Caco-2 (cell line): ENCODE results near the gene AOC2. TPM values are rescaled to one million over a fixed set of nuclear protein-coding genes. Genes with fewer than 3 reads are reported as not detected.

Experiments used
- BruUV-seq: library from RNA; stranded (reverse); fragments of 400-500 nt; replicated peaks from 2 replicates; lab custom pipeline; 2021; lab: Mats Ljungman, UMichigan
- CTCF ChIA-PET: fragments of 300-600 bp; sonication (Branson Sonifier 250); formaldehyde crosslinking; loops from one replicate; lab custom pipeline; 2022; ENCODE audit warnings: antibody characterized with exemption; lab: Charles Lee
- POLR2A ChIA-PET: fragments of 300-600 bp; sonication (Branson Sonifier 250); formaldehyde crosslinking; loops from one replicate; lab custom pipeline; 2022; ENCODE audit warnings: antibody characterized with exemption; lab: Charles Lee
- DNase-seq, 2 experiments: peaks; one replicate each; pipeline versions ENCODE4 v3.0.0 to v3.0.0-alpha.2; 2020 to 2022
- H3K27me3 ChIP-seq: replicated peaks from 2 replicates; pipeline ENCODE4 v1.6.0; 2011; ENCODE audit warnings: low read length; ENCODE audit not compliant: control insufficient read depth, insufficient read depth
- H3K36me3 ChIP-seq: 2 replicates; pipeline ENCODE4 v1.5.1; 2011; ENCODE audit warnings: low read length; ENCODE audit not compliant: control insufficient read depth, insufficient read depth
- H3K4me1 ChIP-seq: fragments of 250-450 bp; sonication (Bioruptor Pico); 2 replicates; pipeline ENCODE4 v1.5.1; 2020; ENCODE audit warnings: mild to moderate bottlenecking
- H3K4me3 ChIP-seq: 2 replicates; pipeline ENCODE4 v1.5.1; 2011; ENCODE audit warnings: low read depth, mild to moderate bottlenecking, control low read depth, low read length
- H3K9me3 ChIP-seq: fragments of 250-450 bp; sonication (Bioruptor Pico); 2 replicates; pipeline ENCODE4 v1.5.1; 2020; ENCODE audit warnings: mild to moderate bottlenecking, moderate library complexity
- H3K27ac Mint-ChIP-seq: one replicate; pipeline ENCODE4 v1.8.0; 2022; ENCODE audit warnings: mixed read lengths; ENCODE audit not compliant: unreplicated experiment
- H3K27me3 Mint-ChIP-seq: one replicate; pipeline ENCODE4 v1.8.0; 2022; ENCODE audit warnings: mixed read lengths; ENCODE audit not compliant: insufficient read depth, unreplicated experiment
- H3K36me3 Mint-ChIP-seq: one replicate; pipeline ENCODE4 v1.8.0; 2022; ENCODE audit warnings: mild to moderate bottlenecking, mixed read lengths; ENCODE audit not compliant: insufficient read depth, unreplicated experiment
- H3K4me1 Mint-ChIP-seq: one replicate; pipeline ENCODE4 v1.8.0; 2022; ENCODE audit warnings: low read depth, mixed read lengths; ENCODE audit not compliant: unreplicated experiment
- H3K4me3 Mint-ChIP-seq: one replicate; pipeline ENCODE4 v1.8.0; 2022; ENCODE audit warnings: mild to moderate bottlenecking, moderate library complexity, mixed read lengths; ENCODE audit not compliant: unreplicated experiment
- H3K9me3 Mint-ChIP-seq: one replicate; pipeline ENCODE4 v1.8.0; 2022; ENCODE audit warnings: mixed read lengths; ENCODE audit not compliant: unreplicated experiment
- intact Hi-C: fragments of 100-400 bp; cut with micrococcal nuclease; formaldehyde crosslinking; loops from one replicate; pipeline ENCODE4 v1.10.0; 2022; ENCODE audit not compliant: unreplicated experiment
- total RNA-seq: library from RNA; stranded (reverse); gene quantifications from 2 replicates; pipeline ENCODE4 v1.2.3, GENCODE V29; 2022
- TF ChIP-seq, protein P1 (sequence below), 2 experiments: fragments of 200-600 bp in 1 of 2; IDR thresholded peaks; 1 replicate in 1 of 2; 2 replicates in 1 of 2; pipeline versions ENCODE4 v1.5.1 to v1.8.0; 2011 to 2022; ENCODE audit warnings: antibody characterized with exemption in 1 of 2, control low read depth in 1 of 2, inconsistent platforms in 1 of 2, low read depth in 1 of 2, low read length in 1 of 2, mild to moderate bottlenecking in 1 of 2, moderate library complexity in 1 of 2; ENCODE audit not compliant: insufficient read depth in 1 of 2, severe bottlenecking in 1 of 2, unreplicated experiment in 1 of 2

Gene AOC2
- total RNA-seq, 1 experiment from 2014 or later: 4.2 TPM

DNA sequence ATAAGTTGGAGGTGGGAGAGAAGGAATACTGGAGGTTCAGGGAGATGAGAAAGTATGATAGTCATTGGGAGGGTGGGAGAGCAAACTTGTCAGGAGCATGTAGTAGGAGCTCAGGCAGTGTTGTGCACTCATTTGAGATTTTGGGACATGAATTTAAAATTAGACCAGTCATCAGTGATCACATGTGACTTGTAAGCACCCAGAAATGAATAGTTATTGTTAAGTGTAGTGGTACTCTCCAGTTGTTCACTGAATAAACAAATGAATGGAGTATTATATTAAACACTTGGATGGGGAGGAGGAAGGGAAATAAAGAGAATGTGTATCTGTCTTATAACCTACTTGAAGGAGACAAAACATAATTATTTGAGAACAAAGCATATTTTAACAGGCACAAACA, 13.4 kb upstream of the AOC2 start:
- TF ChIP-seq, protein P1, sequence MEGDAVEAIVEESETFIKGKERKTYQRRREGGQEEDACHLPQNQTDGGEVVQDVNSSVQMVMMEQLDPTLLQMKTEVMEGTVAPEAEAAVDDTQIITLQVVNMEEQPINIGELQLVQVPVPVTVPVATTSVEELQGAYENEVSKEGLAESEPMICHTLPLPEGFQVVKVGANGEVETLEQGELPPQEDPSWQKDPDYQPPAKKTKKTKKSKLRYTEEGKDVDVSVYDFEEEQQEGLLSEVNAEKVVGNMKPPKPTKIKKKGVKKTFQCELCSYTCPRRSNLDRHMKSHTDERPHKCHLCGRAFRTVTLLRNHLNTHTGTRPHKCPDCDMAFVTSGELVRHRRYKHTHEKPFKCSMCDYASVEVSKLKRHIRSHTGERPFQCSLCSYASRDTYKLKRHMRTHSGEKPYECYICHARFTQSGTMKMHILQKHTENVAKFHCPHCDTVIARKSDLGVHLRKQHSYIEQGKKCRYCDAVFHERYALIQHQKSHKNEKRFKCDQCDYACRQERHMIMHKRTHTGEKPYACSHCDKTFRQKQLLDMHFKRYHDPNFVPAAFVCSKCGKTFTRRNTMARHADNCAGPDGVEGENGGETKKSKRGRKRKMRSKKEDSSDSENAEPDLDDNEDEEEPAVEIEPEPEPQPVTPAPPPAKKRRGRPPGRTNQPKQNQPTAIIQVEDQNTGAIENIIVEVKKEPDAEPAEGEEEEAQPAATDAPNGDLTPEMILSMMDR (IDR thresholded peaks at IDR 0.05; ENCODE audit: insufficient read depth in 1 of 2, low read depth in 1 of 2, low read length in 1 of 2, severe bottlenecking in 1 of 2, unreplicated experiment in 1 of 2): no peak
- no peak for DNase-seq
- CTCF ChIA-PET: no interaction called here
- no peak overlapping the region for H3K4me3 Mint-ChIP-seq
- intact Hi-C loops: no loop called here
- Histone ChIP-seq H3K9me3 (no peaks in the 10 kb centered on the region), H3K4me3 (no peak overlapping the region), H3K36me3 (no peaks in the 10 kb centered on the region; the same call in 1 of the 2 replicates), H3K27me3 (no peaks in the 10 kb centered on the region), H3K4me1 (0 out of 2 replicates have a peak, but pooled peaks cover 14% of the 10 kb centered on the region)
- POLR2A ChIA-PET: no interaction called here
- H3K4me1 Mint-ChIP-seq: no peaks in the 10 kb centered on the region
- no peak overlapping the region for H3K27ac Mint-ChIP-seq
- no TSS peak for BruUV-seq
- H3K36me3 Mint-ChIP-seq: peaks cover 29% of the 10 kb centered on the region
- H3K27me3 Mint-ChIP-seq: no peaks in the 10 kb centered on the region
- H3K9me3 Mint-ChIP-seq: no peaks in the 10 kb centered on the region

DNA sequence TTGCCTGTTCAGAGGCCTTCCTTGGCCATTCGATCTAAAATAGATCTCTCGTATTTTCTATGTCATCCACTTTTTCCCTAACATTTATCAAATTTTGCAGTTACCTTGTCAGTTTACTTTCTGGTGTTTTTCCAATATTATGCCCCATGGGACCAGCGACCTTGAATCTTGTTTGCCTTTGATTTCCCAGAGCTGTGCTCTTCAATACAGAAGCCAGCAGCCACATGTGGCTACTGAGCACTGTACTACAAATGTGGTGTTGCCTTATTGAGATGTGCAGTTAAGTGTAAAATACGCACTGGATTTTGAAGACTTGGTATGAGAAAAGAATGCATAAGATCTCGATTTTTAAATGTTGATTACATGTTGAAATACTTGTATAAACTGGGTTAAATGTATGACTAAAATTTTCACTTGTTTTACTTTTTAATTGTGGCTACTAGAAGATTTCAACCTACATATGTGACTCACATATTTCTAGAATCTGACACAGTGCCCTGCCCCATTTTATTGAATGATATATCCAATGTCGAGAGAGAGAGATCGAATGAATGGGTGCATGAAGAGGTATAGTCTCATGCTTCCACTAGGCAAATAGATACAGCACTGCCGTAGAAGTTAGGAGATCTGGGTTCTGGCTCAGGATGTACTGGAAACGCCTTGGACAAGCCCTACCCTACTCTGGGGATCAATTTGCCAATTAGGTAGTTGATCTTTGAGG, 12.0 kb upstream of the AOC2 start:
- TF ChIP-seq, protein P1 (IDR thresholded peaks at IDR 0.05; ENCODE audit: insufficient read depth in 1 of 2, low read depth in 1 of 2, low read length in 1 of 2, severe bottlenecking in 1 of 2, unreplicated experiment in 1 of 2): no peak
- no peaks in the 10 kb centered on the region for H3K9me3 ChIP-seq
- DNase-seq: no peak
- Mint-ChIP-seq H3K27me3 (no peaks in the 10 kb centered on the region), H3K27ac (peak overlapping the region; percentile 95), H3K4me1 (no peaks in the 10 kb centered on the region), H3K4me3 (peak overlapping the region; percentile 91), H3K9me3 (no peaks in the 10 kb centered on the region), H3K36me3 (peaks cover 43% of the 10 kb centered on the region)
- H3K27me3 ChIP-seq: no peaks in the 10 kb centered on the region
- intact Hi-C loops: no loop called here
- H3K4me3 ChIP-seq: peak overlapping the region; percentile 97
- ChIA-PET POLR2A (interaction anchor here (1.8 kb wide), 1 partner anchor 8 kb away, joined by 19 read pairs; the partner anchor contains the start of gene BECN1), CTCF (interaction anchor here (1.3 to 1.4 kb wide), 2 partner anchors 9 to 12 kb away, joined by 3 to 11 read pairs; partner anchors contain the start of gene BECN1)
- 0 out of 2 replicates have a peak, but pooled peaks cover 14% of the 10 kb centered on the region for H3K4me1 ChIP-seq
- no peaks in the 10 kb centered on the region; the same call in 1 of the 2 replicates for H3K36me3 ChIP-seq
- BruUV-seq: no TSS peak

DNA sequence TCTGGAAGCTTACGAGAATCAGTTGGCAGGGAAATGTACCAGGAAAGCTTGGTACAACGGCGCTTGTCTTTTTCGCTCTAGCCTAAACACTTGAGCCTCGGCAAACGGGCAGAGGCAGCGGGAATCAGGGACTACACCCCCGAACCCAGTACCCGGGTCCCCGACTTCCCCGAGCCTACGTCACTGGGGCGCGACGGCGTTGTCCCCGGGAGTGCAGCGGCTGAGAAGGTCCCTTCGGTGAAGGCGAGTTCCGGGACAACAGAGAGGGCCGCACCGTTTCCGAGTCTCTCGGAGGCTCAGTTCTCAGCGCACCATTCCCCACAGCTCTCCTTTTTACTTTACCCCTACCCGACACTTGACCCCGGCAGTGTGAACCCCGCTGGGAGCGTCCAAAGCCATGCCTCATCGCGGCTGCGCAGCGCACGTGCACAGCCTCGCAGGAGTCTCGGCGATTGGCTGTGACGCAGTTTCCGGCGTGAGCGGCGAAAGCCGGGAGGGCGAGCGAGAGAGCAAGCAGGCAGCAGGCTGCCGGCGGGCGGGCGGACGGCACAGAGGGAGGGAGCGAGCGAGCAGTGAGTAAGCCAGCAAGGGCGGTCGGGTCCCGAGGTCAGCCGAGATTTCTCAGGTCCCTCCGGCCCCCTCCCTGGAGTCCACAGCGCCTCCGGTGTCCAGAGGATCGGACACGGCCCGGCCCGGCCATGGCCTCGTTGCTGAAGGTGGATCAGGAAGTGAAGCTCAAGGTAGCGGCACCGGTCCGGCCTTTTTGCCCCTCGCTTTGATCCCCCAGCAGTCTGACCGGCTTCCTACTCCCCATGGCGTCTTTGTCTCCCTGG, 11.2 kb upstream of the AOC2 start, which contains the start of gene PSME3:
Gene PSME3 (plus strand): TSS at position 464 of the 833 bp plus-strand sequence. CDS start 235 bp downstream, at position 699.
- intact Hi-C loops: no loop called here
- Mint-ChIP-seq H3K9me3 (no peaks in the 10 kb centered on the region), H3K27ac (peak within 1 kb of the TSS; percentile 95), H3K36me3 (peaks cover 50% of the 10 kb centered on the region), H3K27me3 (no peaks in the 10 kb centered on the region), H3K4me1 (no peaks in the 10 kb centered on the region), H3K4me3 (peak within 1 kb of the TSS; percentile 91)
- peak; percentile 91 to 92 for DNase-seq
- no peaks in the 10 kb centered on the region for H3K9me3 ChIP-seq
- H3K4me1 ChIP-seq: 0 out of 2 replicates have a peak, but pooled peaks cover 14% of the 10 kb centered on the region
- ChIA-PET CTCF (interaction anchor here (0.6 to 1.4 kb wide), 6 partner anchors 9 to 486 kb away, joined by 3 to 11 read pairs (median 4); partner anchors contain the start of gene BECN1), POLR2A (interaction anchor here (0.6 to 1.8 kb wide), 5 partner anchors 9 to 165 kb away, joined by 3 to 19 read pairs (median 5); partner anchors contain the start of genes BECN1, RPL27 and VPS25)
- H3K4me3 ChIP-seq: peak within 1 kb of the TSS; percentile 97
- H3K27me3 ChIP-seq: no peaks in the 10 kb centered on the region
- TSS peak; percentile 80 for BruUV-seq
- TF ChIP-seq, protein P1 (IDR thresholded peaks at IDR 0.05; ENCODE audit: insufficient read depth in 1 of 2, low read depth in 1 of 2, low read length in 1 of 2, severe bottlenecking in 1 of 2, unreplicated experiment in 1 of 2): no peak
- peaks cover 4% of the 10 kb centered on the region for H3K36me3 ChIP-seq
